ENCODE measurements around the gene HOMER1. TPM values are rescaled to one million over a fixed set of nuclear protein-coding genes. Genes with fewer than 3 reads are reported as not detected.
A peak's percentile ranks its signal among the peaks of the same experiment; 100 is the strongest.

Gene HOMER1
- 1 to 10 TPM in 4 of 6 donors, under 1 TPM in 2; 0.42 to 4.4 (median 2.0) TPM for polyA plus RNA-seq (ENCODE audit: low read depth in 6 of 6)

- peaks cover 0 to 11% (median 0%) of the 10 kb centered on the region in 7 donors for H3K9me3 Mint-ChIP-seq
- ATAC-seq (ENCODE audit: low read depth in 2 of 2): peak; percentile 56
- H3K4me3 Mint-ChIP-seq: peak within 1 kb of the TSS; percentile 95 to 100 (median 98)
- peaks cover 16 to 25% (median 24%) of the 10 kb centered on the region in 3 donors for H3K4me1 Mint-ChIP-seq
- peak within 1 kb of the TSS; percentile 99 to 100 (median 100) for H3K27ac Mint-ChIP-seq
- H3K36me3 Mint-ChIP-seq: peaks cover 0 to 7% of the 10 kb centered on the region in 2 donors
- peak; percentile 67 for DNase-seq
- H3K27me3 Mint-ChIP-seq: peaks cover 19 to 48% (median 34%) of the 10 kb centered on the region in 3 donors
These were observed at the start of gene HOMER1 for GRCh38 chr5:79513704-79514390. TSS of gene HOMER1 (minus strand) at chr5:79514134. CDS start at chr5:79512774, 1,360 bp downstream.

GRCh38 chr5:79563247-79563590 lies 49.3 kb upstream of the HOMER1 start:
- Mint-ChIP-seq H3K9me3 (no peaks in the 10 kb centered on the region), H3K4me3 (no peak overlapping the region), H3K27me3 (peaks cover 0 to 7% (median 0%) of the 10 kb centered on the region in 3 donors), H3K36me3 (no peaks in the 10 kb centered on the region), H3K27ac (peak overlapping the region in 1 of 6 donors; percentile 70), H3K4me1 (peaks cover 0 to 6% (median 3%) of the 10 kb centered on the region in 3 donors)
- DNase-seq: no peak
- no peak for ATAC-seq (ENCODE audit: low read depth in 2 of 2)

GRCh38 chr5:79562351-79563246 lies 48.7 kb upstream of the HOMER1 start:
- Mint-ChIP-seq H3K27ac (peak overlapping the region in 2 of 6 donors; percentile 40 to 76), H3K27me3 (peaks cover 0 to 7% (median 0%) of the 10 kb centered on the region in 3 donors), H3K4me3 (no peak overlapping the region), H3K9me3 (no peaks in the 10 kb centered on the region), H3K36me3 (no peaks in the 10 kb centered on the region), H3K4me1 (peaks cover 0 to 6% (median 3%) of the 10 kb centered on the region in 3 donors)
- DNase-seq: no peak
- ATAC-seq (ENCODE audit: low read depth in 2 of 2): no peak

- H3K27ac Mint-ChIP-seq: no peak overlapping the region
- H3K4me1 Mint-ChIP-seq: peaks cover 0 to 6% (median 3%) of the 10 kb centered on the region in 3 donors
- ATAC-seq (ENCODE audit: low read depth in 2 of 2) (no peak), DNase-seq (no peak)
- peaks cover 0 to 7% (median 0%) of the 10 kb centered on the region in 3 donors for H3K27me3 Mint-ChIP-seq
- no peak overlapping the region for H3K4me3 Mint-ChIP-seq
- H3K9me3 Mint-ChIP-seq: no peaks in the 10 kb centered on the region
- H3K36me3 Mint-ChIP-seq: no peaks in the 10 kb centered on the region
These were observed 47.6 kb upstream of the HOMER1 start for GRCh38 chr5:79561525-79561893.

- no peak overlapping the region for H3K27ac Mint-ChIP-seq
- peaks cover 0 to 6% (median 3%) of the 10 kb centered on the region in 3 donors for H3K4me1 Mint-ChIP-seq
- H3K4me3 Mint-ChIP-seq: no peak overlapping the region
- no peaks in the 10 kb centered on the region for H3K36me3 Mint-ChIP-seq
- H3K27me3 Mint-ChIP-seq: peaks cover 0 to 5% (median 0%) of the 10 kb centered on the region in 3 donors
- H3K9me3 Mint-ChIP-seq: no peaks in the 10 kb centered on the region
- ATAC-seq (ENCODE audit: low read depth in 2 of 2) (no peak), DNase-seq (no peak)
These were observed 47.0 kb upstream of the HOMER1 start for GRCh38 chr5:79560771-79561524.

- Mint-ChIP-seq H3K27ac (no peak overlapping the region), H3K4me1 (no peaks in the 10 kb centered on the region), H3K4me3 (no peak overlapping the region), H3K27me3 (no peaks in the 10 kb centered on the region), H3K36me3 (no peaks in the 10 kb centered on the region), H3K9me3 (peaks cover 0 to 2% (median 0%) of the 10 kb centered on the region in 7 donors)
- DNase-seq: no peak
- no peak for ATAC-seq (ENCODE audit: low read depth in 2 of 2)
These were observed 41.5 kb upstream of the HOMER1 start for GRCh38 chr5:79555418-79555817.

- Mint-ChIP-seq H3K4me1 (no peaks in the 10 kb centered on the region), H3K4me3 (no peak overlapping the region), H3K27me3 (no peaks in the 10 kb centered on the region), H3K9me3 (peaks cover 0 to 2% (median 0%) of the 10 kb centered on the region in 7 donors), H3K36me3 (no peaks in the 10 kb centered on the region), H3K27ac (no peak overlapping the region)
- no peak for ATAC-seq (ENCODE audit: low read depth in 2 of 2)
- DNase-seq: no peak
These were observed 39.0 kb upstream of the HOMER1 start for GRCh38 chr5:79552984-79553383.

GRCh38 chr5:79547982-79548381 lies 34.0 kb upstream of the HOMER1 start:
- no peaks in the 10 kb centered on the region for H3K27me3 Mint-ChIP-seq
- DNase-seq (no peak), ATAC-seq (ENCODE audit: low read depth in 2 of 2) (no peak)
- H3K4me1 Mint-ChIP-seq: no peaks in the 10 kb centered on the region
- peaks cover 0 to 2% (median 0%) of the 10 kb centered on the region in 7 donors for H3K9me3 Mint-ChIP-seq
- no peak overlapping the region for H3K4me3 Mint-ChIP-seq
- H3K27ac Mint-ChIP-seq: no peak overlapping the region
- no peaks in the 10 kb centered on the region for H3K36me3 Mint-ChIP-seq

GRCh38 chr5:79547429-79547822 lies 33.5 kb upstream of the HOMER1 start:
- Mint-ChIP-seq H3K27ac (no peak overlapping the region), H3K4me1 (no peaks in the 10 kb centered on the region), H3K27me3 (no peaks in the 10 kb centered on the region), H3K4me3 (no peak overlapping the region), H3K36me3 (no peaks in the 10 kb centered on the region), H3K9me3 (no peaks in the 10 kb centered on the region)
- DNase-seq: no peak
- ATAC-seq (ENCODE audit: low read depth in 2 of 2): no peak

- Mint-ChIP-seq H3K27ac (no peak overlapping the region), H3K4me3 (no peak overlapping the region), H3K27me3 (no peaks in the 10 kb centered on the region), H3K4me1 (no peaks in the 10 kb centered on the region), H3K36me3 (no peaks in the 10 kb centered on the region), H3K9me3 (no peaks in the 10 kb centered on the region)
- ATAC-seq (ENCODE audit: low read depth in 2 of 2) (no peak), DNase-seq (no peak)
These were observed 33.0 kb upstream of the HOMER1 start for GRCh38 chr5:79546782-79547428.

GRCh38 chr5:79544131-79544530 lies 30.2 kb upstream of the HOMER1 start:
- peaks cover 0 to 2% (median 0%) of the 10 kb centered on the region in 3 donors for H3K27me3 Mint-ChIP-seq
- no peak overlapping the region for H3K4me3 Mint-ChIP-seq
- H3K4me1 Mint-ChIP-seq: no peaks in the 10 kb centered on the region
- no peak overlapping the region for H3K27ac Mint-ChIP-seq
- no peaks in the 10 kb centered on the region for H3K9me3 Mint-ChIP-seq
- no peak for ATAC-seq (ENCODE audit: low read depth in 2 of 2)
- no peak for DNase-seq
- H3K36me3 Mint-ChIP-seq: no peaks in the 10 kb centered on the region

- no peak overlapping the region for H3K27ac Mint-ChIP-seq
- H3K9me3 Mint-ChIP-seq: no peaks in the 10 kb centered on the region
- H3K4me3 Mint-ChIP-seq: no peak overlapping the region
- H3K27me3 Mint-ChIP-seq: peaks cover 2 to 23% (median 17%) of the 10 kb centered on the region in 3 donors
- no peaks in the 10 kb centered on the region for H3K36me3 Mint-ChIP-seq
- no peaks in the 10 kb centered on the region for H3K4me1 Mint-ChIP-seq
- ATAC-seq (ENCODE audit: low read depth in 2 of 2) (no peak), DNase-seq (no peak)
These were observed 27.0 kb upstream of the HOMER1 start for GRCh38 chr5:79540939-79541338.

Data from naive B cell (primary cell).